ENCODE data around the gene MYL12B. TPM values are rescaled to one million over a fixed set of nuclear protein-coding genes. Genes with fewer than 3 reads are reported as not detected.

Gene MYL12B
- total RNA-seq, 1 experiment from 2014 or later = 166 TPM

GRCh38 chr18:3265564-3266033 lies 3.7 kb downstream of the MYL12B start:
- Mint-ChIP-seq H3K27me3 (ENCODE audit: low read depth) (no peaks in the 10 kb centered on the region), H3K36me3 (ENCODE audit: insufficient read depth in 1 of 3, low read depth in 3 of 3) (no peaks in the 10 kb centered on the region), H3K9me3 (no peaks in the 10 kb centered on the region; a peak in 2 of 5 replicates), H3K4me1 (peaks cover 53 to 54% of the 10 kb centered on the region in 2 experiments), H3K4me3 (no peak overlapping the region; a peak in 1 of 5 replicates), H3K27ac (peak overlapping the region in 1 of 3 experiments; percentile 45; a peak in 1 of 7 replicates)
- Histone ChIP-seq H2BK20ac (ENCODE audit: low read depth, low read length, poor library complexity, severe bottlenecking) (no peak overlapping the region), H2AK5ac (ENCODE audit: insufficient read length, low read length) (no peak overlapping the region), H3K79me2 (ENCODE audit: insufficient read depth, low read length) (peaks cover 61% of the 10 kb centered on the region), H4K91ac (ENCODE audit: insufficient read length, low read depth, low read length) (no peak overlapping the region), H2BK15ac (ENCODE audit: low read depth, low read length) (no peak overlapping the region), H4K8ac (replicated peaks; ENCODE audit: insufficient read length, low read depth, low read length) (no peak overlapping the region), H3T11ph (ENCODE audit: low read length) (no peak overlapping the region), H3K4ac (ENCODE audit: low read depth, low read length) (no peak overlapping the region), H4K20me1 (ENCODE audit: control insufficient read depth, insufficient read depth, insufficient read length) (no peaks in the 10 kb centered on the region), H3K18ac (ENCODE audit: insufficient read length, low read depth, low read length) (no peak overlapping the region), H3K4me2 (ENCODE audit: insufficient read depth, insufficient read length, low read length) (no peak overlapping the region), H3K27me3 (ENCODE audit: insufficient read depth, low read length) (no peaks in the 10 kb centered on the region), H3K23me2 (ENCODE audit: insufficient read length, low read depth, low read length, poor library complexity, severe bottlenecking) (peaks cover 4% of the 10 kb centered on the region), H3K27ac (ENCODE audit: insufficient read length, low read depth, low read length) (no peak overlapping the region), H3K14ac (ENCODE audit: insufficient read depth, low read length) (no peak overlapping the region), H2BK120ac (ENCODE audit: low read depth, low read length, poor library complexity, severe bottlenecking) (no peak overlapping the region), H2BK5ac (ENCODE audit: insufficient read length, low read length) (no peak overlapping the region), H3K9ac (ENCODE audit: extremely low read depth, insufficient read length, low read length) (no peak overlapping the region), H3K56ac (ENCODE audit: insufficient read length, low read depth, low read length) (no peak overlapping the region), H3K23ac (ENCODE audit: insufficient read length, low read depth, low read length) (no peak overlapping the region), H2BK12ac (ENCODE audit: insufficient read length, low read depth, low read length) (no peak overlapping the region), H3K79me1 (ENCODE audit: insufficient read depth, low read depth, low read length, poor library complexity, severe bottlenecking) (no peaks in the 10 kb centered on the region), H2AFZ (ENCODE audit: low read length) (no peak overlapping the region), H3K4me1 (ENCODE audit: insufficient read depth, low read length) (peaks cover 6% of the 10 kb centered on the region; the same call in 1 of the 2 replicates), H4K5ac (ENCODE audit: insufficient read length, low read depth, low read length) (no peak overlapping the region), H3K9me3 (ENCODE audit: control insufficient read depth, low read depth, low read length) (no peaks in the 10 kb centered on the region)
- no peak for TF ChIP-seq CTCF (conservative IDR thresholded peaks at IDR 0.05)
- DNase-seq = no peak
- no CpG with 5 or more reads among the region's 3 CpGs for WGBS (ENCODE audit: extremely low coverage, insufficient read length, low lambda C conversion rate)

All from H9 (cell line).